Measurements from ENCODE around the gene PTPRE.
"Not testable (repeated sequence)": the region's sequence is repeated elsewhere in the genome, so short reads cannot be mapped to it uniquely, and the experiment has no call there.

PTPRE gene

DNA sequence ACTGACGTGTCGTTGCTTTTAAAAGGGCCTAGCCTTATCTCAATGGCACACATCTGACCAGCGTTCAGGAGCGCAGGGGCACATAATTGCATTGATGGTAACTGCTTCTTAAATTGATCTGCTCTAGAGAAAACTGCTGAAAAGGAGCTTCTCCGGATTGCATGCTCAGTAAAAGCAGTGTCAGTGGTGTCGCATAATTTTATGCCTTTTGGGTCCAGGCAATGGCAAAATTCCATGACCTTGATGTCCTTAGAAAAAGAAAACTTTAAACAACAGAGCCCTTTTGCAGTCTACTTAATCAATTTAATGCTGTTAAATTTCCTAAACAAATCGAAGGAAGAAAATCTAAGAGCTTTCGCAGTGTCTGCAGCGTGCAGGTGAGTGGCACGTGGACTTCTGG lies 75.7 kb downstream of the PTPRE start:
- no peak for DNase-seq (ENCODE audit: low spot score)

DNA sequence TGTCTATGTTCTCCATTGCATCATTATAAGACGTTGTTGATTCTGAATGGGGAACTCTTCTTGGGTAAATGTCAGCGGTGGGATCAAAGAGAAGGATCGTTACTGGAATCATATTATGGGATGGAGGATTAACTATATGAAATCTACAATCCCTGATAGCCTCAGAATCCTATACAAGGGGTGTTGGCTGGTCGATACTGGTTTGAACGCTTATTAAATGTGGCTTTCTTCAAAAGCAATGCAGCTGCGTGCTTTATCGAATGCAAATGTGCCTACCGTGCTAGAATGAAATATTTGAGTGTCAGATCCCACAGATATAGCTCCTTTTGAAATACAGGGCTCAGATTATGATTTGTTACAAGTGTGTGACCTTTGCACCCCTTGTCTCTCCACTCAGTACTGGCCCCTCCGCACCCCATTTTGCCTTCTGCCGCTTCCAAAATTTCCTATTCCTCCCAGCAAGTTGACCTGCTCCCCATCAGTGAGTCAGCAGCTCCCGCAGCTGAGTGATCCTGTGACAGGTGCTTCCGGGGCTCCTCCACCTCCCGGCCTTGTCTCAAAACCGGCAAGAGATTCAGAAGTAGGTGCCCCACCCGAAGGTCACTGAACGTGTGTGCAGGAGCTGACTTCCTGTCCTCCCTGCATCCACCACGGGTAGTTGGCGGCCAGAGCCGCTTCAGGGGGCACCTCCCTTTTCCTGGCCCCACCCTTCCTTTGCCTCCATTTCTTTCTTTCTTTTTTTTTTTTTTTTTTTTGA lies 76.6 kb downstream of the PTPRE start:
- DNase-seq (ENCODE audit: low spot score), result no peak

DNA sequence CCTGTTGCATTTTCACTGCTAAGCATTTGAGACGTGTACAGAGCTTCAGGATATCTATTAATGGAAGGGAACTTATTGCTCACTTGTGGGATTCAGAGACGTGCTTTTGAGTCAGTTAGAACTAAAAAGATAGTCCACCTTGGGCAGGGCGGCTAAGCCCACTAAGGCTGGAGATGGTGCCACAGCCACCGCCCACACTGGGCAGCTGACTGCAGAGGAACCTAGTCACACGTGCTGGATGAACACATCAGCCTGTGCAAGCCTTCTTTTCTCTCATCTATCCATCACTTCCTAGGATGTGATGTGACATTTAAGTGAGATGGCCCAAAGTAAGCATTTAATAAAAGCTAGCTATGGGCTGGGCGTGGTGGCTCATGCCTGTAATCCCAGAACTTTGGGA lies 78.0 kb downstream of the PTPRE start:
- no peak for DNase-seq (ENCODE audit: low spot score)

DNA sequence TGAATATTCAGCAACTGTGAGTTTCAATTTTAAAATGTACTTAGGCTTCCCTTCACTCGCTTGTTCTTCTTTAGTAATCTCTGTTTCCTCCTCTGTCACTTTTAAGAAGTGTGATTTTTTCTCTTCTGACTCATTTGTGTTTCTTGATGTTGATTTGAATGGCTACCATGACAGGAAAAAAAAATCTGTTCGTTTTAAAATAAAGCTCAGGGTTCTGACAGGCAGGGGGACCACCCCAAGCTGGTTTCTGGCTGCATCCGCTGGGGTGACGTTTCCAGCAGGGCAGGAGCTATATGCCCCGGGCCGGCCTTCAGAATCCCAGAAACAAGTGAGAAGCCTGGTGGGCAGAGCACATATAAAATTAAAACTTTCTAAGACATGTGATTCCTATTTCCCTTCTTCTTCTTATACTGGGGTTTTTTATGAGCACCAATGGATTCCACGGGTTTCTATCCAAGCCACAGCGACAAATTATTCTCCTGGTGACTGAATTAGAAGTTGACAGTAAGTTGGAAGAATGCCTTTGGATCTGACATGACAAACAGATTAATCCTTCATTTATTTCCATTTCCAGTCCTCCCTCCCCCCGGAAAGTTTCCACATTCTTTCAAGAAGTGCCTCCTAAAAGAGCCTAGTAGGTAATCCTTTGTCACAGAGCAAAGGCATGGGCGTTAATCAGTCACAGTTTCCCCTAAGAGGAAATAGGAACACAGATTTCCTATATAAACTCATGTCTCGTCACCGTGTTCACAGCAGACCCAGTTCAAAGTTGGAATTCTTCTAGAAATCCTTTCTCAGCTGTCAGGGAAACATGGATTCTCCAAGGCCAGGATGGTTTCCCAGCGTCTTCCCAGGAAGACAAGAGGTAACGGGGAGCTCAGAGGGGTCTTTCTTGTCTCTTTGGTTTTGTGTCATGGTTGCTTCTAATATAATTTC lies 79.9 kb downstream of the PTPRE start:
- DNase-seq (ENCODE audit: low spot score), result no peak

DNA sequence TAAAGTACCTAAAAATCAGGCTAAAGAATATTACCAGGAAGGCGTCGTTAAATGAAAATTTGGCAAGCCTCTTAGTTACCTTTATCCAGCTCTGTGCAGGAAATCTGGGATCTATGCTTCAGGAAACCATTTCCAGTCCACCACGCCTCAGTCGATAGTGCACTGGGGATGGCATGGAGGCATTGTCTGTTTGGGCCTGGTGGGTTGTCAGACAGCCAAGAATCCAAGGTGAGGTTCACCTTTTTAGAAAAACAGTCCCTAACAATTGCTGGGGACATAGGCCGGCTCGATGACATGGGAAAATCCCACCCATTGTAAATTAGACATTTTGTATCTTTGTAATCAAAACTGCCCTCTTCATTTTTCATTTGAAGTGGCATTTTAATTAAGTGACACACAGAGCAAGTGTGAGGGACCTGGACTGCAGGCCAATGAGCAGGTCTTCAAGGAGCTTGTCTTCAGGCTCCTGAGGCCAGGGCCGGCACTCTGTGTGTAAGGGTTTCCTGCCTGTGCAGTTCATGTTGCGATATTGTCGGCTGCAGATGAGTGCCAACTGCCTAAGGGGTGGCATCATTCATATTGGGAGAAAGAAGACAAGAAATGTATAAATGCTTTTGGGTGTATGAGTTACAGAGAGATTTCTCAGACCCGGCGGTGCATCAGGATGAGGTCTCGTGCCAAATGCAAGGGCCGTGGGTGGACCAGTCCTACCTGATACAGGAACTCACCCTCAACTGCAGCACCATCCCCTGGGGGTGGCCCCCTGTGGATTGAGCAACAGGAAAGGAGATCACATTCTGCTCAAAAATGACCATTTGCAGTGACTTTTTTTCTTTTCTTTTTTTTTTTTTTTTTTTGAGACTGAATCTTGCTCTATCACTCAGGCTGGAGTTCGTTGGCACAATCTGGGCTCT lies 80.8 kb downstream of the PTPRE start:
- no peak for DNase-seq (ENCODE audit: low spot score)

DNA sequence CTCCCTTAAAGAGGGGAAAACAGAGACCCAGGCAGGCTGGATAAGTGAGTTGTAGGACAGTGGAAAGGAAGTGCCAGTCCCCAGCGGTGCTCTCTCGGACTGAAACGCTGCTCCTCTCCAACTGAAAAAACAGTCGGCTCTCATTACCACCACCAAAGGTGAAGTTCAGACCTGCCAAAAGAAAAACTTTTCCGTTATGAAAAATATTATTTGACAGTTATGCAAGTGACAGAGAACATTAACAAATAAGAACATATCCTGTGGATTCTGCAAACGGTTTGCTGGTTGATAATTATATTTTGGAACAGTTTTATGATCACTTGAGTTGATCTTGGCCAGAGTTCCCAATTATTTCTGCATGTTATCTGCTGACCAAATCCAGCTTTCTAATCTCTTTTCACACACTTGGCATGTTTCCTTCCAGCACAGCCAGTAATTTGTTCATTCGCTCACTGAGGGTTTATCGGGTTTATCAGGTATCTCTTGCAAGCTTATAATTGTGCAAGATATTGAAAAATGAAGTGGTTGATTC lies 82.6 kb downstream of the PTPRE start:
- no peak for DNase-seq (ENCODE audit: low spot score)

DNA sequence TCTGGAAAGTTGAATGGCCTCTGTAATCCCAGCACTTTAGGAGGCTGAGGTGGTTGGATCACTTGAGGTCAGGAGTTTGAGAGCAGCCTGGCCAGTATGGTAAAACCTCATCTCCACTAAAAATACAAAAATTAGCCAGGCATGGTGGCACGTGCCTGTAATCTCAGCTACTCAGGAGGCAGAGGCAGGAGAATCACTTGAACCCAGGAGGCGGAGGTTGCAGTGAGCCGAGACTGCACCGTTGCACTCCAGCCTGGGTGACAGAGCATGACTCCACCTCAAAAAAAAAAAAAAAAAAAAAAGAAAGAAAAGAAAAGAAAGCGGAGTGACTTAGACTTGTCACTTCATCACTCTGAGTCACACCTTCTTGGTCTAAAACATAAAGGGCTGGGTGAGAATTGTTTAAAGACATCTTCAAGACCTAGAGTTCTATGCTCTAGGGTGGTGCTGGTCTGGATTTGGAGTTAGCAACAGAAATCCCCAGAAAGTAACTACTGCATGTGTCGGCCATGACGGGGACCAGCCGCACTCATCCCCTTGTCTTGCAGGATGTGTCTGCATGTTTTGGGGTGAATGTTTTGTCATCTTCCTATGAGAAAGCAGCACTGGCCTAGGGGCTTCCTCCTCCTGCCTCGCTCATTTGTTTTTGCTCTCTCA lies 83.4 kb downstream of the PTPRE start:
- DNase-seq (ENCODE audit: low spot score), result not testable (repeated sequence)

DNA sequence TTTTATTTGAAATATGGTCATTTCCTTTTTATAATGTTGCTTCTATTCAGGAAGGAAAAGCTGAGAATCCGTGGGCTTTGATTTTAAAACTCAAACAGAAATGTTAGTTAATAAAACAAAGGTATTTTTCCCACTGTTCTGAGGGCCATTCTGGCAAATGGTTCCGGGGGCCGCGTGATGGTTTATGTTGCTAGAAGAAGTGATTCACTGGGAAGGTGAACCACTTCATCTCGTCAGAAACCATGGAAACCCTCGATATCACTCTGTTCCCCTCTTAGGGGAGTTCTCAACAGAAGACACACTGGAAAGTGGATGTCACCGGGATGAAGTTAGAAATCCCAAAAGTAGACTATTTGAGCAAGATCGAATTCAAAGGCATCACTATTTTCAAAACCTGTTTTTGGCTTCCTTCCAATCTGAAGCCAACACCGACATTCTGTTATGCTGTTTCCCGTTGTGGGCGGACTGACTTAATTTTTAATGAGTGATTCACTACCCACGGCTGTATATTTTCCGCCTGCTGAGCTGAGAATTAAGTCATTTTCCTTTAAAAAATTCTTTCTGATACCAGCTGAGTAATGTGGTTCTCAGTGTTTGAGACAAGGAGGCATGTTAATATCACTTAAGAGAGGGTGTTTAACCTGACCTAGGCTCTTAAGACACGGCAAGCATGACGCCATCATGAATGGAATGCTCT lies 84.1 kb downstream of the PTPRE start:
- no peak for DNase-seq (ENCODE audit: low spot score)

DNA sequence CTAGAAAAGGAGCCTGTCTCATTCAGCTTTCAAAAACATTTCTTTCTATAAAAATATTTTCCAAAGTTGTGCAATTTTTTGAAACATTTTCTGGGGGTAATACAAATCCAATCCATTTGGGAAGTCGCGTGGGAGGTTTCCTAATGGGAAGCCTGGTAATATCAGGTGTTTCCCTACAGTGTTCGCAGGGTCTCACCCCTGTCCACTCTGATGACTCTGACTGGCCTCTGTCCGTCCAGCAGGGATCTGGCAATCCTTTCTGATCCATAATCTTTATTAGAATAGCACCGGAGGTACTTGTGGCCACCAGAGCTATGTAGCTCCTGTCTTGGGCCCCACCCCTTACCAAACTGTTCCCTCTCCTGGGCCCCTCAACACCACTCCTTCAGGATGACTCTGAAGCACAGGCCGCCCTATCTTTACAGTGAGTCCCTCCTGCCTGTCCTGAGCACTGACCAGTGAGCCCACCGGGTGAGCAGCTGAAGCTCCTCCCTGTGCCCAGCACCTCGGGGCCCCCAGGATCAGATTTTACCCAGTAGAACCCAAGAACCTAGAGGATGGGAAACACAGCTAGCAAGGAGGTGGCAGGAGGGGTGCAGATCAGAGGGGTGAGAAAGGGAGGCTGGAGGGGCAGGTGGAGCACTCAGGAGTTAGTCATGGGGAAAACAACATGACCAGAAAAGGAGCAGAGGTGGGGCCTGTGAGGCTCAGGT lies 84.8 kb downstream of the PTPRE start:
- no peak for DNase-seq (ENCODE audit: low spot score)

DNA sequence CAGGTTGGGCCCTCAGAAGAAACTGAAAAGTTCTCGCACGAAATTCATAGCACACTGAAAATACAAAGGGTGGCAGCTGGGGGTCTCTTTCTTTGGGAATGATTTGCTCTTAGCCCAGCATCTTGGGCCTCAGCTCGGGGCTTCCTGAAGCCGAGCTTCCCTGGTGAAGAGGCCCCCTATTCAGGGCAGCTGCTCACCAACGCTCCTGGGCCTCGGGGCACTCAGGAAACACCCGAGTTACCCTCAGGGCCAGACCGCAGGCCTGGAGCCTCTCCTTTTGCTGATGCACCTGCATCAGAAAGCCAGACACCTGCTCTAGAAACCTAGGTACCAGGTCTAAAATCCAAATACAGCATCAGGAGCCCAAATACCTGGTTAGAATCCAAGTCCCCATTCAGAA lies 85.5 kb downstream of the PTPRE start:
- DNase-seq (ENCODE audit: low spot score), result no peak

DNA sequence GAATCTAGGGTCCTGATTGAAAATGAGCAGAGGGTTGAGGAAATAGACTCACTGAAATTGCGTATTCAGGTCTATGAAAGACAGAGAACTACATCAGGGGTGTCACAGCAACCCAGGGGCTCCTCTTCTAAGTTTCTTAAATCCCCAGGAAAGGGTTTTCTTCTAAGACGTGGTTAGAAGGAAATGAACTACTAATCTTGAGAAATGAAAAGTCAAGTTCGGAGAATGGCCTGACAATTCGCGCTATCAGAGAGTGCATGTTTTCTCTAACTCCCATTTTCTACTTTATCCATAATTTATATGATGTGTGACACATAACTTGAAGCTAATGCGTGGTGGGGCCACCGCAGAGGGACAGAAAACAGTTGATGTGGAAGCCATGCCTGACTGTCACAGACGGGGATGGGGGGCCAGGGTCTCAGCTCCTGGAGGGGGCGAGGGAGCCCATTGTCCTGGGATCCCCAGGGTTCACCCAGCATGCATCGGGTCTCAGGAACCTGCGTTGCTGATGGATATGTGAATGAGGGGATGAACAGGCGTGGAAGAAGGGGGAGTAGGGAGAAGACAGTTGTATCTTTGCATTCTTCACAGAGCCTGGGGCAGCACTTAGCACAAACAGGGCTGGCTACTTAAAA lies 86.3 kb downstream of the PTPRE start:
- DNase-seq (ENCODE audit: low spot score), result no peak

DNA sequence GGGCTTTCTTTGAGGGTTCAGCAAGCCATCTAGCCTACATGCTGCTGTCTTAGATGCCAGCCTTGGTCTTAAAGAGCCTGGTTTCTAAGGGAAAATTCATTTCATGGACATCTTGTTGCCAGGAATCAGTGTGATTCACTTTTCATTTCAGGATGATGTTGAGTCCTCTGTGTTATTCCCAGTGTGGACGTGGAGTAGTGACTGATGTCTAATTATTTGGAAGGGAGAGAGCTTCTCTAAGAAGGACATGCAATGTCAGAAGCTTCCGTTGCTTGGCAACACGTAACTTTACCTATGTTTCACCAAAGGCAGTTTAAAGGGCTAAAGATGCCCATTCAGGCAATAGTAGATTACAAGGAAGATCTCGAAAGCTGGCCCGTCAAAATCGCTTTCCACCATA lies 89.0 kb downstream of the PTPRE start:
- DNase-seq (ENCODE audit: low spot score), result no peak

DNA sequence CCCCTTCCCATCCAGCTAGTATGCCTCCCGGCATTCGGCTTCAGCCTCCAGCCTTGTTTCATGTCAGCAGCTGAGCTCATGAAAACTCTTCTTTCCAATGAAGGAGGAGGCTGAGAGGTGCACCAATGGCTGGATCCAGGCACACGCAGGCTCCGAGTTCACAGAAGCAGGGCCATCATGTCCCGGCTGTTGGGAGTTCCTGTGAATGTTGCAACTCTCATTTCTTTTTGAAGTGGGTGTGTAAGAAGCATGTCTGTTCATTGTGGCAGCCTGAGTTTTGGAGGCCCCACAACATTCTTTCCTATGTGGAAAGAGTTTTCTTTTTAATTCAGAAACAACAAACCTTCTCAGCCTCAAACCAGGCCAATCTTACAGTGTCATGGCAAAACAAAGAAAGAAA lies 89.7 kb downstream of the PTPRE start:
- no peak for DNase-seq (ENCODE audit: low spot score)

DNA sequence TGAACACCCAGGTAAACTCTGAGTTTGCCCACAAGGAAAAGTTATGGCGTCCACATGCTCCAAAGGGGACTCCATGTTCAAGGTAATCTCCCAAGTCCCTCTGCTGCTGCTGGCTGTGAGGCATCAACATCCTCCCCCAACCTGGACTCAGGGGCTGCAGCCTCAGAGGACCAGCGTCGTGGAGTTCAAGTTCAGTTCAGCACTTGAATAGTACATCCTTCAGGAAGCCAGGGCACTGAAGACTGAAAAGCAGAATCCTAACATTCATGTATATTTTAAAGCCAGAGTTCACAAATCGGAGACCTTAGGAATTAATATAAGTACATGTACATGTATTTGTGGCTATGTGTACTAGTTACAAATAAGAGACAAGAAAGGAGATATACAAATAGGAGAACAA lies 90.4 kb downstream of the PTPRE start:
- no peak for DNase-seq (ENCODE audit: low spot score)

DNA sequence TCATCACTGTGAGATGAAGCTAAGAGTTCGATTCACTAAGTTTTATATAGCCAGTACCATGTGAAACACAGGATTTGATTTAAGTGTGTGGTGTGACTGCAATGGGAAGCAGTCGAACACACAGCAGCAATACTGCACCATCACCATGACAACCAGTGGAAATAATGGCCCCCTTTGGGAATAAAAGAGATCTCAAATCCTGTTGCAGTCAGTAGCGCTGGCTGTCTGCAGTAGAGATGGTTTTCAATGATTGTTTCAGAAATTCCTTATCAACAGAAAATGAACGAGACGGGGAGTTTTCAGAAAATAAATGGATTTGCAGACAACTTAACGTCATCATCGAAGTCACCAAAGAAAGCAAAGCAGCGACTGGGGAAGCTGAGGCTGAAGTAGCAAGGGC lies 91.0 kb downstream of the PTPRE start:
- DNase-seq (ENCODE audit: low spot score), result no peak

DNA sequence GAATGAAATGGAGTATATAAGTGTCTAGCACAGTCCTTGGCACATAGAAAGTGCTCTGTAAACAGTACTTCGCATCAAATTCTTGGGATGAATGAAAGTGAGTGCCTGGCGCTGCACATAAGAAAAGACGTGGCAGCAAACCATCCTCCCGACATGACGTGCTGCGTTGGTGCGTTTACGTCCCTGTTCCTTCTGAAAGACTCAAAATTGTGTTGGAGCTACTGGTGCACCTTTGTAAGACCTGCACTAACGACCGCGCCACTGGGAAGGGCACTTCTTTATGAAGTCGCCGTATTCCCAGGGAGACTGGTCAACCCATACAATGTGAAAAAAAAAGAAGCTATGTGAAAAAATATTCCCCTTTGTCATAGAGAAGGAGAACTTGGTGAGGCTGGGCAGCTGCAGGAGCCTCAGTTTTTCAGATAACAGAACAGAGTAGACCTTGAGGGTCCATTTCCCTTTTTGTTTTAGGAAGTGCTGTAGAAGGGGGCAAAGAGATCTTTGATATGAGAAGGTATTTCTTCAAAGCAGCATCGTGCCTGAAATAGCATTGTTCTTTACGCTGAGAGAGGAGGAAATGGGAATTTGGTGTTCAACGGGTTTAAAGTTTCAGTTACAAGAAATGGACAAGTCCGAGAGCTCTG lies 91.7 kb downstream of the PTPRE start:
- no peak for DNase-seq (ENCODE audit: low spot score)

DNA sequence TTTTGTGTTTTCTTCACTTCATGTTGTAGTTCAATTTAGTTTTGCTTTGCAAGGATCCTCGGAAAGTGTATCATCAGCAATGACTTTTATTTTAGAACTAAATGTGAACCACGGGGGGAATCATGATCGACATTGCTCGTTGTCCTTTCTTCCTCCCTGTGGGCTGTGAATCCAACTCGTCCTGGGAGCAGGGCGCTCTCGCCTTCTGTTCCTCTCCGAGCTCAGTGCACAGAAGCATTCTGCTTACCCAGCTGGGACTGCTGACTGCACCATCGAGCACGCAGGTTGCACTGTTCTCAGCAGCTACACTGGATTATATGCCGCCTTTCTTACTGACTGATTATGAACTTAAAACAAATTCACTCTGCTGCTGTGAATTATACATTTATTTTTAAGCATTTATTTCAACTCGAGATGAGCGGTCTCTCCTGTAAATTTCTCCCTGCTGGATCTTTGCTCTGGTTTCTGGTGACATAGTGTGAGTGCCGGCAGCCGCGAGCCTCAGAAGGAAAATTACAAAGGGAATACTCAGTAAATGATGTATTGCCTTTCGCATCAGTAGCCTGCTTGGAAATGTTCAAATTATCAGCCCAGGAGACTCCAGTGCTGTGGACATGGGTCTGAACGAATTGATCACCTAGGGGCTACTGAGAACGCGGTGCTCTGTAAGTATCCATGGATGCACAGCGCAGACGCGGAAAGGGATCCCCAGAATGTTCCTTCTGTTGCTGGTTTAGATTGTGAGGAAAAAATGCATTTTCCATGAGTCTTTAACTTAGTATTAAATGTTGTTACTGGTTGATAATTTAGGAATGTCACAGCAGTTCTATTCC lies 92.6 kb downstream of the PTPRE start:
- DNase-seq (ENCODE audit: low spot score), result no peak
